HG02885 (cell line): ENCODE results near the gene SCNN1B.

Source experiments
- ATAC-seq: cut with Tn5 transposase; IDR thresholded peaks from one replicate; pipeline ENCODE4 v1.9.1; 2021; ENCODE audit warnings: mild to moderate bottlenecking; ENCODE audit not compliant: unreplicated experiment, poor library complexity

SCNN1B gene

DNA sequence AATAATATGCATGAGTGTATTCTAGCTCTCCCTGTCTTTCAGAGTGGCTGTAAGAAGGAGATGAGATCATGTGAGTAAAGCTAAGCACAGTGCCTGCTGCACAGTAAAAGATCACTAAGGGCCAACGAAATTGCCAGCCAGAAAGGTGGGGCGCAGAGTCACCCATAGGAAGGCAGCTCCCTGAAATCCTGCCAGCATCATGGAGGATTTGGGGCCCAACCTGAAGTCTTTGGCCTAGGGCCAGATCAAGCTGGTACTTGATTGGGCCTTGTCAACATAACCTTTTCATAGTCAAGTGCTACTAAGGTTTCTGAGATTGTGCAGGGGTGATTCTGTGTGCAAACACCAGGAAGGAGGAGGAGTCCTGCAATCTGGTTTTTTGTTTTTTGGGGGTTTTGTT lies 16.5 kb downstream of the SCNN1B start:
- no peak for ATAC-seq

DNA sequence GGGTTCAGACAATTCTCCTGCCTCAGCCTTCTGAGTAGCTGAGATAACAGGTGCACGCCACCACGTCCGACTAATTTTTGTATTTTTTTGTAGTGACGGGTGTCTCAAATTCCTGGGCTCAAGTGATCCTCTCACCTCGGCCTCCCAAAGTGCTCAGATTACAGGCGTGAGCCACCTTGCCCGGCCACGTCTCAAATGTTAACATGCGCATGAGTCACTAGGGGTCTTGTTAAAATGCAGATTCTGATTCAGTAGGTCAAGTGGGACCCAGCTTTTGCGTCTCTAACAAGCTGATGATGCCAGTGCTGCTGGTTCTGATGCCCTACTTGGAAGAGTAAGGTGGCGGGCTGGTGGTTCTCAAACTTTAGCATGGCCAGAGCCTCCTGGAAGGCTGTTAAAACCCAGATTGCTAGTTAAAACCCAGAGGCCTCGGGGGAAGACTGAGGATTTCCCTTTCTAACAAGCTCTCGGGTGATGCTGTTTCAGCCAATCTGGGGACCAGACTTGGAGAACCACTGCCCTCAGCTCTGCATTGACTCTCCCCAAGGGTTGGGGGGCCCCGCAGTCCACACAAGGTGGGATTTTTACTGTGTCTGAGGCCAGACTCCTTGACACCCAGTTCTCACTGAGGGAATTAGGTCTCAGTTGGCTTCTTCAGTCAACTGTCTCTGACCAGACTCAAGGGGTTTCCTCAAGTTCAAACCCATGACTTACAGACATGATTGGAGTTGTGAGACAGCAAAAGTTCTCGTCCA lies 17.9 kb downstream of the SCNN1B start:
- no peak for ATAC-seq

DNA sequence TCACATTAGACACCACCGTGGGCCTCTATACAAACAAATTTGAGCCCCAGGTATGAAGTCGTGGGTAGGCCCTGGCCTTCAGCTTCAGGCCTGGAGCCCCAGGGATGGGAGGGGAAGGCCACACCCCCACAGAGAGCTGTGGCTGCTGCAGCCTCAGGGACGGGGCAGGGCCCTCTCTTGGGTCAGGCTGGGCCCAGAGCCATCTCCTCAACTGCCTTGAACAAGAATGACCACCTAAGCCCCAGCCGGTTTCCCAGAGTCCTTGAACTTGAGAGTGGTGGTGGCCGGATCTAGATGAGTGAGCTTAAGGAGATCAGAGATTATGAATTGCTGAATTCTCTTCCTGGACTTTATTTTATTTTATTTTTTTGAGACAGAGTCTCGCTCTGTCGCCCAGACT lies 18.6 kb downstream of the SCNN1B start:
- ATAC-seq: no peak

DNA sequence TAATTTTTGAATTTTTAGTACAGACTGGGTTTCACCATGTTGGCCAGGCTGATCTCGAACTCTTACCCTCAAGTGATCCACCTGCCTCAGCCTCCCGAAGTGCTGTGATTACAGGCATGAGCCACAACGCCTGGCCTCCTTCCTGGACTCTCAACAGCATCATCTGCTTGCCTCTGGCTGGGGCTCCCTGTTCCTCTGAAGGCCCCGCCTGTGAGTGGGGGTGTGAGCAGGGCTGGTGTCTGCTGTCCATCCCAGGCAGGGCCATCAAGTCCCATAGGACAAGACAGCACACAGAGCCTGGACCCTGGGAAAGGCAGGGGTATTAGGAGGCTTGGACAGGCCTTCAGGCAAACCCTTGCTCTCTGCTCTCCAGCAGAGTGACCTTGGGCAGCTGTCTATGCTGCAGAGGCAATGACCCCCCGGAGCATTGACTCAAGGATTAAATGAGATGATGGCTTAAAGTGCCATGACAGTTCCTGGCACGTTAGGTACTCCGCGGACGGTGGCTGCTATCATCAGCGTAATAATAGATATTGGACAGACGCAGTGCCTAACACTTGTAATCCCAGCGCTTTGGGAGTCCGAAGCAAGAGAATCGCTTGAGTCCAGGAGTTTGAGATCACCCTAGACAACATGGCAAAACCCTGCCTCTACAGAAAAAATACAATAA lies 19.2 kb downstream of the SCNN1B start:
- no peak for ATAC-seq

DNA sequence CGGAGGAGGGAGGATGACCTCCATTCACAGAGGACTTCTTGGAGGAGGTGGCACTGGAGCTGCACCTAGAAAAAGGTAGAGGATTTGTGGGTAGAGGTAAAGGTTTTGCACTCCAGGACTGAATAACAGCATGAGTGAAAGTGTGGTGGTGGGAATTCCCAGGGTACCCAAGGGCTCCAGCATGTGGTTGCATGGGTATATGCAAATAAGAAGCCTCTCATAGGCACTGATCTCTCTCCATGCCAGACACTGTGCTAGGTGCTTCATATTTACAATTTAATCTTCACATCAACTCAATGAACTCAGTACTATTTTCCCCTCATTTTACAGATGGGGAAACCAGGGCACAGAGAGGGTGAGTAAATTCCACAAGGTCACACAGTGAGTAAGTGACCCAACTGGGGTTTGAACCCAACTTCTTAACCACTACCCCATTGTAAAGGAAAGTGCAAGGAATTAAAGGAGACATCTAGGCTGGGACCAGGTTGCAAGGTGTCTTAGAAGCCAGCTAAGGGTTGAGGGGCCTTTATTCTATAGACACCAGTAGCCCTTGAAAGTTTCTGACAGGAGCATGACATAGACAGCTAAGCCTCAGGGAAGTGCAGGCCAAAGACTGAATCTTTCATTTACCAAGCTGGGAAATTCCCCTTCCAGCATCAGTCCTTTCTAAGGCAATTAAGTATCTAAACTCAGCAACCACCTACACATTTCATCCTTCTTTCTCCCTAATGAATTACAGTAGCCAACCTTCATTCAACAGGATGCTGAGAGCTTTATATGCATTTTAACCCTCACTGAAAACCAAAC lies 21.3 kb downstream of the SCNN1B start:
- no peak for ATAC-seq

DNA sequence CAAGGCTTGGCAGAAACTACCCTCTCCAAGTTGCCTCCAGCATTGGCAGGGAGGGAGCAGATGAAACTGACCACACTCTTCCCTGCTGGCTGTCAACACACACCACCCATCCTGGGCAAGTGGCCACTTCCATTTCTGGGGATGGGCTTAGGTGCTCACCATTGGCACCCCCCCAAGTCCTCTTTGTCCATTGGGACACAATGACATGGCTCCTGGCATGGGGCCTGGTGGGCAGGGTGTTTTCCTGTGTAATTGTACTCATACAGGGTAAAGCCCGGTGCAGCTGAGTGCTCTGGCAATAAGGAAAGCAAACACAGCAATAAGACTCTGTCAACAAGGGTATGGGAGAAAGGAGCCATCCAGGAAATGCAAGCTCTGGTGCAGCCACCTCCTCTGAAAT lies 22.6 kb downstream of the SCNN1B start:
- no peak for ATAC-seq

DNA sequence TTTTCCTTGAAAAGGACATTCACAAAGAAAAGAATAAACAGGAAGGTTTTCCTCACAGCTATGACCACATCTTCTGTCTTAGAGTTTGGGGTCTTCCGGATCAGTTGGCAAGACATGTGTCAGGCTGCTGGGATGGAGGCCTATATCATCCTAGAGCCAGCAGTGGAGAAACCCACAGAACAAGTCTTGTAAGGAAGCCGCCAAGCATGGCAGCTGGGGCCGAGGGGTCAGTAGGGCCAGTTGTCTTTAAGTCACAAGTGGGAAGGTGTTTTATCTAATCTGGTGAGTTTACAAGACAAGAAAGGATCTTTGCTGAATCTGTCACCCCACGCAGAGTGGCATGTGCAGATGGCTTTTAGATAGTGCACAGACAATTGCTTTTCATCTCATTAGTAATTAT lies 25.7 kb downstream of the SCNN1B start:
- no peak for ATAC-seq

DNA sequence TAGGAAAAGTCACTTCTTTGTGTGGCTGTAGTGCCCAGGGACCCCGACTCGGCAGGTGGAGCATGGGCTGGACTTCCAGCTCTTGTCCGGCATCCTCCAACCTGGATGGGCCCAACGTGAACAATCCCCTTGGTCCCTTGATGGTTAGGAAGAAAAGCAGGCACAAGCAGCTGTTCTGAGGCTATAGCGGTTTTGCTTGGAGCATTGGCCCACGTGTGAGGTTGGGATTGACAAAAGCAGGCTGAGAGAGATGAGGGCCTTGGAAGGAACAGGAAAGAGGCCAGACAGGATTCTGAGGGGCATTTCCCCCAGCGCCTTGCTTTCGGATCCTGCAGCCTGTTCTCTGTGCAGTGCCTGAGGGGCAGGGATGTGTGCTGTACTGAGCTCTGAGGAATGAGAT lies 28.1 kb downstream of the SCNN1B start:
- no peak for ATAC-seq

DNA sequence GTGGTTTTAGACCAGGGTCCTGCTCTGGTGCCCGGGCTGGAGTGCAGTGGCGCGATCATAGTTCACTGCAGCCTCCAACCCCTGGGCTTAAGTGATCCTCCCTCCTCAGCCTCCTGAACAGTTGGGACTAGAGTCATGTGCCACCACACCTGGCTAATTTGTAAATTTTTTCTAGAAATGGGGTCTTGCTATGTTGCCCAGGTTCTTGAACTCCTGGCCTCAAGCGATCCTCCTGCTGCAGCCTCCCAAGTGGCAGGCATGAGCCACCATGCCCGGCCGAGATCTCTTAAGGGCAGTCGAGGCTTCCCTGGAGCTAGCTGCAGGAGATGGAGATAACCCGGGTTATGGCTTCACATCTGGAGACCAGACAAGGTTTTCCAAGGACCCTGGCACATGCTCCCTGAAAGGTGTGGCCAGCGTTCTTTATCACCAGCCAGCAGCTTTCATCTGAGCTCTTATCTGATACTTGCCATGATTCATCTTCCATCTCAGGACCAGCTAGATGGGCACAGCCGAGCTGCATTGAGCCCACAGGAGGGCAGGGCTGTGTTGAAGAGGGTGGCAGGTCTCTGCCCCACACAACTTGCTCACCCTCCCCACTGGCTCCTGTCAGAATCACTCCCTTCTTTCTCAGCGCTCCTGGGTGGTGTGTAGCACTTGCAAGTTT lies 28.6 kb downstream of the SCNN1B start:
- ATAC-seq: no peak

DNA sequence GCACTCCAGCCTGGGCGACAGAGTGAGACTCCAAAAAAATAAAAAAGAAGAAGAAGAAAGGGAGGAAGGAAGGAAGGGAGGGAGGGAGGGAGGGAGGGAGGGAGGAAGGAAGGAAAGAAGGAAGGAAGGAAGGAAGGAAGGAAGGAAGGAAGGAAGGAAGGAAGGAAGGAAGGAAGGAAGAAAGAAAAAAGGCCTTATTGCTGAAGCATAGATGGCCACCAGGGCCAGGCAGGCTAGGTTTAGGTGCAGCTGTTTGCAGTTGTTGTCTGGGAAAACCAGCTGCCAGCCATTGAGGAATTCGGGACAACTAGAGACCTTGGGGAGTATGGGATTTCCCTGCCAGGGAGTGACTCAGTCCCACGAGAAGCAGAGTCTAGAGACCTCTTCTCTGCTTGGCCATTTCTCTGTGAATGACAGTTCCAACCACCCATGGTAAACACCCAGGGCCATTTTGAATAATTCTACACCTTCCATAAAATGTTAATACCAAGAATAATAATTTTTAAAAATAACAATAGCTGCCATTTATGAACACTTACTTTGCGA lies 31.0 kb downstream of the SCNN1B start:
- no peak for ATAC-seq

DNA sequence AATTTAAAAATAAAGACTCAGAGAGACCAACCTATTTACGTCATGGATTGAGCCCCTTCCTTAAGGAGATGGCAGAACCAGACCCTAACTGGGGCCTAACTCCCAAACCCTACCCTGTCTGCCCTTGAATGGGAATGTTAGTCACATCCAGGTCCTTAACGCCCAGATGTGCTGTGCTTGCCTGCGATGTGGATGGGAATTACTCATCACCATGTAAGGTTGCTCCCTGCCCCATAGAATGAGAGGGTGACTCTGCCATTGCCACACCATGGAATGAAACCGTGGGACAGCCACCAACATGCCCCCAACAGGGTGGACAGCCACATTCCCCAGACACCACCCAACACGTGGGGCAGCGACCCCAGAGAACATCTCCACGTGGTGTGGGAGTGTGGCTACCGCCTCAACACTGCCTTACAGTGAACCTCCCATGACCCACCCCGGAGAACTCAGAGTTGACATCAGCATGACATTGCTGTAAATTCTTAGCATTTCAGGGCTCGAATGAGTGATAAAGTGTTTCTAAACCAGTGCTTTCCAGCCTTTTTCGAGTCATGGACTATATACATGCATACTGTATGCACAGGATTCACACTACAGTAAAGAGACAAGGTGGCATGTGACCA lies 31.8 kb downstream of the SCNN1B start:
- no peak for ATAC-seq

DNA sequence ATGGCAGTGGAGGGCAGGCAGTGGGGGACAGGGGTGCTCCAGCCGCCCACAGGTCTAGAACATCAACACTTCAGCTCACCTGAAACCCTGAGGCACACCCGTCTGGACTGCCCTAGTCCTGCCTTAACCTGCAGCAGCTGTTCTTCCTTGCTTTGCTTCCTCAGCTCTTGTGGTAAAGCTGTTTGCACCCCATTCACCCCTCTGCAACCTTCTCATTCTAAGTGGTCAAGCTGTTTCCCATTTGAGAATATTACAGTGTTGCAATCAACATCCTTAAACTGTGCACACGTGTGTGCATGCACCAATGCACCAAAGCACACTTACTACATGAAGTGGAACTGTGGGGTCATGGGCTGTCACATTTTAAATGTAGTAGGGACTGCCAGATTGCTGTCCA lies 32.4 kb downstream of the SCNN1B start:
- peak; percentile 53 for ATAC-seq

DNA sequence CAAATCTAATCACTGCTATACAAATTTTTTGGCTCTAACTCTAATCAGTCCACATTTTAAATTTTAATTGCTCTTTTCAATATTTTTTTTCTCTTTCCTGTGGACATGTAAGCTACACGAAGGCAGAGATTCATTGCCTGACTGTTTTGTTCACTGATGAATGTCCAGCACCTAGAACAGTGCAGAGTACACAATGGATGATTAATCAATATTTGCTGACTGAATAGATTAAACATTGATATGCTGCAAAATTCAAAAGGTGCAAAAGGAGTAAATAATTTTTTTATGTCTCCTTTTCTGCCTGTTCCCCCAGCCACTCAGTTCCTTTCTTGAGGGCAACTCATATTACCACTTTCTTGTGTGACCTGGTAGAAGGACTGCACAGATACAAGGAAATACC lies 32.8 kb downstream of the SCNN1B start:
- ATAC-seq: no peak

DNA sequence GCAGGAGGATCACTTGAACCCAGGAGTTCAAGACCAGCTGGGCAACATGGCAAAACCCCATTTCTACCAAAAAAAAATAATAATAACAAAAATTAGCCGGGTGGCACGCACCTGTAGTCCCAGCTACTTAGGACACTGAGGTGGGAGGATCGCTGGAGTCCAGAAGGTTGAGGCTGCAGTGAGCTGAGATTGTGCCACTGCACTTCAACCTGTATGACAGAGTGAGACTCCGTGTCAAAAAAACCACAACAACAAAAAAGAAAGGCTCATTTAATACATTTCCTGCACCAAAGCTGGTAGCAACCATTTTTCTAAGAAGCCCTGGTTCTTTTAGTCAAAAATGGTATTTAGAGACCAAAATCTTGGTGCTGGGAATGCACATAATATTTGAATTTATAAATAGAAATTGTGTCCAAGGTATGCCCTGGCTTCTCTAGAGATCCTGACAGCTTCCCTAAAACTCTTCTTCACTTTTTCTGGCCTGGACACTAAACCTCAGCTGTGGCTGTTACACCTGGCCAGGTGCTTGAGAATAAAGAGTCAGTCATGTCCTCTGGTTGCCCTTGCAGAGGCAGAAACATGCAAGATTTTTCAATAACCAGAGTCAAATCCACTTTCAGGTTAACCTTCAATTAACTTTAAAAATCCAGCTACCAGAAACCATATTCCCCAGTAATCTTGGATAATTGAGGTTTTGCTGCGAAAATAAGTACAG lies 35.9 kb downstream of the SCNN1B start:
- no peak for ATAC-seq

DNA sequence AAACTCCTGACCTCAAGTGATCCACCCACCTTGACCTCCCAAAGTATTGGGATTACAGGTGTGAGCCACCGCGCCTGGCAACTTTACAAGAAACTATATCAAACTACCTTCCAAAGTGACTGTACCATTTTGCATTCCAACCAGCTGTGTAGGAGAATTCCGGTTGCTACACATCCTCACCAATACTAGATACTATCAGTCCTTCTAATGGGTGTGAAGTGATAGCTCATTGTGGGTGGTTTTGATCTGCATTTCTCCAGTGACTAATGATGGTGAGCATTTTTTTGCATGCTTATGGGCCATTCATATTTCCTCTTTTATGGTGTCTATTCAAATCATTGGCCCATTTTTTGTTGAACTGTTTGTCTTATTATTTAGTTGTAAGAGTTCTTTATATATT lies 37.7 kb downstream of the SCNN1B start:
- ATAC-seq: no peak

DNA sequence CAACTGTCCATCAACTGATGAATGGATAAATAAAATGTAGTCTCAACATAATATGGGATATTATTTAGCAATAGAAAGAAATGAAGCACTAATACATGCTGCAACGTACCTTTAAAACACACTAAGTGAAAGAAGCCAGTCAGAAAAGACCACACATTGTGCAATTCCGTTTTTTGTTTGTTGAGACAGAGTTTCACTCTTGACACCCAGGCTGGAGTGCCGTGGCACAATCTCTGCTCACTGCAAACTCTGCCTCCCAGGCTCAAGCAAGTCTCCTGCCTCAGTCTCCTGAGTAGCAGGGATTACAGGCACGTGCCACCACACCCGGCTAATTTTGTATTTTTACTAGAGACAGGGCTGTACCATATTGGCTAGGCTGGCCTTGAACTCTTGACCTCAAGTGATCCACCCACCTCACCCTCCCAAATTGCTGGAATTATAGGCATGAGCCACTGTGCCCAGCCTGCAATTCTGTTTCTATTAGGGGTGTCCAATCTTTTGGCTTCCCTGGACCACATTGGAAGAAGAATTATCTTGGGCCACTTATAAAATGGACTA lies 40.1 kb downstream of the SCNN1B start:
- no peak for ATAC-seq

DNA sequence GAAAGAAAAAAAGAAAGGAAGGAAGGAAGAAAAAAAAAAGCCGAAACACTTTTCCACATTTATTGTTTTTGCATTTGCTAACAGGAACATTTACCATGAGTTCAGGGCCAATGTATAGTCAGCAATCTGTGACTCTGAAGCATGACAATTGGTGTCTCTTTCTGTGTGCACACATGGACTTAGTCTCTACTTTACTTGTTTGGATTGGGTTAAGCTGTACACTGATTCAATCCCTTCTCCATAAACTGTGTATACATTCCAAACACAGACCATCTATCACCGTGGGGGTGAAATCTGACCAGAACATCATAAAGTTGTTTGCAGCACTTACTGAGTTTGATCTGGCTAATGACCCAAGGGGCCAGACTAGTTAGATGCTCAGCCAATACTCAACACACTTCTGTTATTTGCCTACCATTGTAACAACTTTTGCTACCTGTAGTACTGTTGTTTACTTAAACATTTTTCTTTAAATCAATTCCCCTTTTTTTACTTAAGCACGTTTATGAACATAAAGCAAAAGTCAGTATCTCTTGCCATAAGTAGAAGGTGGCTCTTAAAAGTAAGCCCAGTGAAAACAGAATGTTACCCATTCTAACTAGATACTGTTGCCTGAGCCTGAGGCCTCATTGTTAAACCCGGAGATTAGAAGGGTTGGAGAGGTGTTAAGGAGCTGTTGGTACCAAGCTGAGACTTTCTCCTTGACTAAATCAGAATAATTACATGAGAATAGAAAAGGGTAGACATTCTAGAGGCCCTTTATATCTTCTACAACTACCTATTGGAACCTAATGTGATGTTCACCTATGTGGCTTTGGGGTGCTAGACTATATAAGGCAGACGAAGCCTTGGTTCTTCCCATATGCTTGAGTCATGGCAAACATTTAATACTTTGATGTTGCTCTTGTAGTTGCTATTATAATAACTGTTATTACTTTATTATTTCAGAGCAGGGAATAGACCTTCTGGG lies 41.8 kb downstream of the SCNN1B start:
- no peak for ATAC-seq

DNA sequence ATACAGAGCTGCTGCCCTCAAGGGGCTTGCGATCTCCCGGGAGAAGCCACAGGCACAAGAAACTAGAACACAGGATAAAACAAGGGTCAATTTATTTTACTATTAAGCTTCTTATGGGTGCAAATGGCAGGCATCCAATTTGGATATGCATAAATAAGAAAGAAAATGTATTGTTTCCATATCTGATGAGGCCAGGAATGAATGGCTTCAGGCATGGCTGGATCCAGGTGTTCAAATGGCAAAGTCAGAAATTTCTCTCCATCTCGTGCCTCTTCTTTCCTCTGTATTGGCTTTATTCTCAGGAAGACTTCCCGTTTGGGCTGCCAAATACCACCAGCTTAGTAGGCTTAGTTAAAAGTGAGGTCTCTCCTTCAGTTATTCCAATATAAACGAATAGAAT lies 43.1 kb downstream of the SCNN1B start:
- no peak for ATAC-seq
